Neural progenitor cell (in vitro differentiated cells): ENCODE data around the gene GSX2. TPM values are rescaled to one million over a fixed set of nuclear protein-coding genes. Genes with fewer than 3 reads are reported as not detected.

Source experiments
- DNase-seq: peaks from one replicate; pipeline ENCODE4 v3.0.0-alpha.2; 2016; ENCODE audit warnings: low spot score
- H2AFZ ChIP-seq: fragments of 200-600 bp; sonication (generic); replicated peaks from 2 replicates; pipeline ENCODE4 v1.6.1; 2016; ENCODE audit warnings: antibody characterized with exemption
- H3F3A ChIP-seq: fragments of 200-600 bp; sonication (generic); 2 replicates; pipeline ENCODE4 v1.6.1; 2016; ENCODE audit warnings: antibody characterized with exemption, low read depth
- H3K27ac ChIP-seq: fragments of 200-600 bp; sonication (generic); 2 replicates; pipeline ENCODE4 v1.5.1; 2016; ENCODE audit warnings: mild to moderate bottlenecking
- H3K27me3 ChIP-seq: fragments of 200-600 bp; sonication (generic); 2 replicates; pipeline ENCODE4 v1.6.1; 2016; ENCODE audit warnings: mild to moderate bottlenecking, moderate library complexity
- H3K36me3 ChIP-seq: fragments of 200-600 bp; sonication (generic); 2 replicates; pipeline ENCODE4 v1.5.1; 2016
- H3K4me1 ChIP-seq: fragments of 200-600 bp; sonication (generic); 2 replicates; pipeline ENCODE4 v1.6.1; 2016; ENCODE audit warnings: mixed run types
- H3K4me2 ChIP-seq: fragments of 200-600 bp; sonication (generic); 2 replicates; pipeline ENCODE4 v1.6.1; 2016
- H3K4me3 ChIP-seq: fragments of 200-600 bp; sonication (generic); 2 replicates; pipeline ENCODE4 v1.5.1; 2016
- H3K79me2 ChIP-seq: fragments of 200-600 bp; sonication (generic); 2 replicates; pipeline ENCODE4 v1.6.1; 2016; ENCODE audit warnings: low read depth
- H3K9ac ChIP-seq: fragments of 200-600 bp; sonication (generic); 2 replicates; pipeline ENCODE4 v1.6.1; 2016
- H3K9me3 ChIP-seq: fragments of 200-600 bp; sonication (generic); 2 replicates; pipeline ENCODE4 v1.5.1; 2016; ENCODE audit warnings: low read depth
- H4K20me1 ChIP-seq: fragments of 200-600 bp; sonication (generic); 2 replicates; pipeline ENCODE4 v1.6.1; 2016; ENCODE audit warnings: low read depth
- H3K27ac Mint-ChIP-seq: 3 replicates; pipeline ENCODE4 v1.8.0; 2021; ENCODE audit warnings: mixed read lengths
- H3K27me3 Mint-ChIP-seq: 2 replicates; pipeline ENCODE4 v1.8.0; 2022; ENCODE audit warnings: low read depth, mild to moderate bottlenecking, inconsistent platforms, moderate library complexity, mixed read lengths; ENCODE audit not compliant: insufficient read depth
- H3K36me3 Mint-ChIP-seq: 3 replicates; pipeline ENCODE4 v1.8.0; 2021; ENCODE audit warnings: mixed read lengths
- H3K4me1 Mint-ChIP-seq: 3 replicates; pipeline ENCODE4 v1.8.0; 2021; ENCODE audit warnings: mixed read lengths
- H3K4me3 Mint-ChIP-seq: 3 replicates; pipeline ENCODE4 v1.8.0; 2021; ENCODE audit warnings: mild to moderate bottlenecking, moderate library complexity, mixed read lengths
- H3K9me3 Mint-ChIP-seq: 3 replicates; pipeline ENCODE4 v1.8.0; 2020; ENCODE audit warnings: mixed read lengths
- EZH2 ChIP-seq: fragments of 200-600 bp; sonication (generic); IDR thresholded peaks from 2 replicates; pipeline ENCODE4 v1.6.1; 2017; ENCODE audit warnings: antibody characterized with exemption, mild to moderate bottlenecking, moderate library complexity
- EZH2phosphoT487 ChIP-seq: fragments of 200-600 bp; sonication (generic); IDR thresholded peaks from 2 replicates; pipeline ENCODE4 v1.6.1; 2017; ENCODE audit warnings: antibody characterized with exemption
- total RNA-seq: library from RNA; depleted of rRNA; stranded (reverse); fragments of >200 nt; gene quantifications from 2 replicates; pipeline ENCODE4 v1.2.3, GENCODE V29; 2015; ENCODE audit warnings: low replicate concordance
- TF ChIP-seq, protein P1 (sequence below): fragments of 200-600 bp; sonication (generic); IDR thresholded peaks from 2 replicates; pipeline ENCODE4 v1.5.1; 2017; ENCODE audit warnings: antibody characterized with exemption, mild to moderate bottlenecking

The GSX2 gene
- total RNA-seq, 1 donor from 2014 or later, result not detected

DNA sequence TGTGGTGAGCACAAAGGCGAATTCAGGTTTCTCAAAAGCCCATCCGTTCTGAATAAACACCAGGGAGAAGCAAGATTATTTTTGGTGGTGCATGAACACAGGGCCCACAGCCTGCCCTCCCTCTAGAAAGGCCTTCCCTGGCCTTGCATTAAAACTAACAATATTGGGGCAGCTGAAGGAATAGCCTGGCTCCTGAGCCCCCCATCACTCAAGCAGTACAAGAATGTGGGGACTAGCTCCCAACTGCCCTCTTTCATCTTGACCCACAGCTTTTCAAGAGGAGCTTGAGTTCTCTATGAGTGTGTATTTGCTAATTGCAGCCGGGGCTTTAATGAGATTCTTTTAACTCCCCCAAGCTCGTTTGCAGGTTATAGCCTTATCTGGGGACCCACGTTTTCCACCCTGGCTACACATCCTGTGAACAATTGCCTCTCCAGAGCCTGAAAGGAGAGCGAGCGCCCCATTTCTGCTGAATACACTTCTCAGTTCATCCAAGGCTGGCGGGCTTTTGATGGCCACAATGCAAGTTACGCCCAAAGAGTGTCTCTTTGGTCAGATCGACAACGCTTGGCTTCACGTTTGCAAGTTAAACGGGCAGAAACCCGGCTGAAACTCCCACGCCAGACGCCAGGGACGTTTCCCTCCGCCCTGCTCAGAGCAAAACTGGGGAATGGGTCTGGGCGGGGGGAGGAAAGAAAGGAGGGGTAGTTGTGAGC is 4.7 kb upstream of the GSX2 start:
- Histone ChIP-seq H3K36me3 (no peaks in the 10 kb centered on the region), H3K27ac (no peak overlapping the region), H3K79me2 (no peaks in the 10 kb centered on the region), H3K9me3 (no peaks in the 10 kb centered on the region), H3F3A (peaks cover 44% of the 10 kb centered on the region), H3K4me2 (peak overlapping the region; percentile 62), H3K9ac (no peak overlapping the region), H3K27me3 (peaks cover 100% of the 10 kb centered on the region), H3K4me1 (peaks cover 50% of the 10 kb centered on the region), H4K20me1 (peaks cover 79% of the 10 kb centered on the region), H3K4me3 (peak overlapping the region; percentile 18), H2AFZ (no peak overlapping the region)
- peak; percentile 77 for DNase-seq
- Mint-ChIP-seq H3K27ac (no peak overlapping the region), H3K9me3 (no peaks in the 10 kb centered on the region), H3K36me3 (no peaks in the 10 kb centered on the region), H3K27me3 (peaks cover 88% of the 10 kb centered on the region), H3K4me1 (peaks cover 60% of the 10 kb centered on the region), H3K4me3 (peak overlapping the region; percentile 62)
- TF ChIP-seq, protein P1, sequence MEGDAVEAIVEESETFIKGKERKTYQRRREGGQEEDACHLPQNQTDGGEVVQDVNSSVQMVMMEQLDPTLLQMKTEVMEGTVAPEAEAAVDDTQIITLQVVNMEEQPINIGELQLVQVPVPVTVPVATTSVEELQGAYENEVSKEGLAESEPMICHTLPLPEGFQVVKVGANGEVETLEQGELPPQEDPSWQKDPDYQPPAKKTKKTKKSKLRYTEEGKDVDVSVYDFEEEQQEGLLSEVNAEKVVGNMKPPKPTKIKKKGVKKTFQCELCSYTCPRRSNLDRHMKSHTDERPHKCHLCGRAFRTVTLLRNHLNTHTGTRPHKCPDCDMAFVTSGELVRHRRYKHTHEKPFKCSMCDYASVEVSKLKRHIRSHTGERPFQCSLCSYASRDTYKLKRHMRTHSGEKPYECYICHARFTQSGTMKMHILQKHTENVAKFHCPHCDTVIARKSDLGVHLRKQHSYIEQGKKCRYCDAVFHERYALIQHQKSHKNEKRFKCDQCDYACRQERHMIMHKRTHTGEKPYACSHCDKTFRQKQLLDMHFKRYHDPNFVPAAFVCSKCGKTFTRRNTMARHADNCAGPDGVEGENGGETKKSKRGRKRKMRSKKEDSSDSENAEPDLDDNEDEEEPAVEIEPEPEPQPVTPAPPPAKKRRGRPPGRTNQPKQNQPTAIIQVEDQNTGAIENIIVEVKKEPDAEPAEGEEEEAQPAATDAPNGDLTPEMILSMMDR, result no peak
- TF ChIP-seq EZH2 (no peak), EZH2phosphoT487 (no peak)

DNA sequence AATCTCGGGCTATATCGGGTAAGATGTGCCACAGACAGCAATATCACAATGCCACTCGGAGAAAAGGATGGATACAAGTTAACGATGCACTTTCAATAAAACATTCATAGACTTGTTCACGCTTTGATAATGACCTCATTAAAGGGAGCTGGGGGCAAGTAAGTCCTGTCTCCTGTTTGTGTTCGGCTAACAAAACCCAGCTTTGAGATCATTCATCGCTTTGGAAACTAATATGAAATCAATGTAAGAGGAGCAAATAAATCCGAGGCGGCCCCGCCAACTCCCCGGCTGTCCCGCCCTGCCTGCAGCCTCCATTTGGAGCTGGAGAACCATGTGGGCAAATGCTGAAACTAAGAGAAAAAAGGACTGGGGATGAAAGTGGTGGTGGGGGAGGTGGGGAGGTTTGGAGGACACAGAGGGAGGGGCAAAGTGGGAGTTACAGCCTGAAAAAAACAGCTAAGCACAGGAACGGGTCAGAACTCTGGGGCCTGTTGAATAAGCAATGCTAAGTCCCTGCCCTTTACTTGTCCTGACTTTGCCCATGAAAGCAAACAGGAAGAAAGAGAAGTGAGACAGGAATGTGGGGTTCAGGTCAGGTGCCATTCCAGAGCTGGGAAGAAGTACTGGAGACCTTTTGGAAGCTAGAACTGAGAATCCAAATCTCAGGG is 3.5 kb upstream of the GSX2 start:
- peaks cover 100% of the 10 kb centered on the region for H3K27me3 ChIP-seq
- H3K27ac ChIP-seq, result no peak overlapping the region
- Mint-ChIP-seq H3K4me1 (peaks cover 63% of the 10 kb centered on the region), H3K4me3 (peak overlapping the region; percentile 57), H3K36me3 (no peaks in the 10 kb centered on the region), H3K27me3 (peaks cover 92% of the 10 kb centered on the region), H3K9me3 (no peaks in the 10 kb centered on the region), H3K27ac (no peak overlapping the region)
- peaks cover 44% of the 10 kb centered on the region for H3F3A ChIP-seq
- DNase-seq, result peak; percentile 5
- H3K36me3 ChIP-seq, result no peaks in the 10 kb centered on the region
- H3K9ac ChIP-seq, result no peak overlapping the region
- no peaks in the 10 kb centered on the region for H3K9me3 ChIP-seq
- no peak overlapping the region for H3K4me3 ChIP-seq
- no peaks in the 10 kb centered on the region for H3K79me2 ChIP-seq
- H3K4me1 ChIP-seq, result peaks cover 55% of the 10 kb centered on the region
- no peak overlapping the region for H2AFZ ChIP-seq
- H3K4me2 ChIP-seq, result peak overlapping the region; percentile 62
- TF ChIP-seq EZH2phosphoT487 (no peak), EZH2 (peak; percentile 78)
- TF ChIP-seq, protein P1, result no peak
- H4K20me1 ChIP-seq, result peaks cover 91% of the 10 kb centered on the region

- H3K4me3 ChIP-seq, result no peak overlapping the region
- peaks cover 52% of the 10 kb centered on the region for H3K4me1 ChIP-seq
- H3K27me3 ChIP-seq, result peaks cover 100% of the 10 kb centered on the region
- TF ChIP-seq EZH2phosphoT487 (no peak), EZH2 (no peak)
- TF ChIP-seq, protein P1, result no peak
- H3K4me2 ChIP-seq, result no peak overlapping the region
- H4K20me1 ChIP-seq, result peaks cover 98% of the 10 kb centered on the region
- H3K9ac ChIP-seq, result no peak overlapping the region
- Mint-ChIP-seq H3K27ac (no peak overlapping the region), H3K27me3 (peaks cover 92% of the 10 kb centered on the region), H3K36me3 (no peaks in the 10 kb centered on the region), H3K4me3 (no peak overlapping the region), H3K9me3 (no peaks in the 10 kb centered on the region), H3K4me1 (peaks cover 59% of the 10 kb centered on the region)
- H3K36me3 ChIP-seq, result no peaks in the 10 kb centered on the region
- peaks cover 45% of the 10 kb centered on the region for H3F3A ChIP-seq
- H2AFZ ChIP-seq, result no peak overlapping the region
- H3K9me3 ChIP-seq, result no peaks in the 10 kb centered on the region
- H3K27ac ChIP-seq, result no peak overlapping the region
- no peaks in the 10 kb centered on the region for H3K79me2 ChIP-seq
- DNase-seq, result no peak
Measured at GRCh38 chr4:54097152-54097551, 2.8 kb upstream of the GSX2 start.
